Measurements from ENCODE around the gene DPP4.

- TF ChIP-seq CTCF (optimal IDR thresholded peaks at IDR 0.05 in 1 of 3, IDR thresholded peaks at IDR 0.05 in 1 of 3, conservative IDR thresholded peaks at IDR 0.05 in 1 of 3; ENCODE audit: extremely low read depth in 1 of 3, insufficient read depth in 2 of 3, low read length in 3 of 3): no peak
- TF ChIP-seq EZH2 (IDR thresholded peaks at IDR 0.05; ENCODE audit: low read length): no peak
These were observed 126.2 kb downstream of the DPP4 start for GRCh38 chr2:161947836-161948235.

All from keratinocyte (primary cell).